A549 (cell line): ENCODE results near the gene WDR20.

ENCODE experiments used
- CTCF ChIP-seq: fragments of >200 bp; sonication (Bioruptor Twin); formaldehyde crosslinking; IDR thresholded peaks from 3 replicates; pipeline ENCODE4 v1.5.1; 2016
- MYC ChIP-seq: IDR thresholded peaks from 2 replicates; pipeline ENCODE4 v1.6.1; 2012; ENCODE audit warnings: mild to moderate bottlenecking, inconsistent platforms, low read length, improper control_type of control experiment, borderline replicate concordance
- REST ChIP-seq: fragments of 200-600 bp; sonication (generic); IDR thresholded peaks from 2 replicates; pipeline ENCODE4 v1.6.1; 2016; ENCODE audit warnings: antibody characterized with exemption, mild to moderate bottlenecking, moderate library complexity

- TF ChIP-seq CTCF: no peak
- TF ChIP-seq MYC: no peak
- TF ChIP-seq REST: no peak
Measured at GRCh38 chr14:102203382-102203781, 63.7 kb downstream of the WDR20 start.
